HG02798 (cell line): ENCODE results near the gene C10orf71.

Experiments used
- ATAC-seq: cut with Tn5 transposase; IDR thresholded peaks from one replicate; pipeline ENCODE4 v1.9.1; 2021; ENCODE audit warnings: mild to moderate bottlenecking; ENCODE audit not compliant: unreplicated experiment, poor library complexity

The C10orf71 gene

GRCh38 chr10:49369216-49370162 is 70.5 kb downstream of the C10orf71 start:
- no peak for ATAC-seq

- ATAC-seq, result no peak
Measured at GRCh38 chr10:49370326-49371100, 71.5 kb downstream of the C10orf71 start.

GRCh38 chr10:49371967-49372366 is 73.0 kb downstream of the C10orf71 start:
- no peak for ATAC-seq

GRCh38 chr10:49373361-49373760 is 74.4 kb downstream of the C10orf71 start:
- ATAC-seq, result no peak

GRCh38 chr10:49374740-49375139 is 75.8 kb downstream of the C10orf71 start:
- ATAC-seq, result no peak

GRCh38 chr10:49375611-49376010 is 76.6 kb downstream of the C10orf71 start:
- no peak for ATAC-seq
